Stomach (tissue), 9 donors: ENCODE data around the gene EIF3L. TPM values are rescaled to one million over a fixed set of nuclear protein-coding genes. Genes with fewer than 3 reads are reported as not detected.

Source experiments
- DNase-seq, 2 donors: peaks; one replicate each; pipeline versions ENCODE4 v3.0.0 to v3.0.0-alpha.2; 2013 to 2019
- H3K27ac ChIP-seq, 5 donors: fragments of 200-600 bp in 4 of 5; sonication (generic) in 4 of 5; one replicate each; pipeline ENCODE4 v1.5.1; 2013 to 2019; ENCODE audit warnings: mild to moderate bottlenecking in 1 of 5, moderate library complexity in 1 of 5
- H3K27me3 ChIP-seq, 3 donors: fragments of 200-600 bp; sonication (generic); one replicate each; pipeline ENCODE4 v1.5.1; 2017 to 2019; ENCODE audit warnings: mixed run types in 1 of 3
- H3K36me3 ChIP-seq, 4 donors: fragments of 200-600 bp; sonication (generic); 1 replicate in 3 of 4; 2 replicates in 1 of 4; pipeline ENCODE4 v1.5.1; 2016 to 2019
- H3K4me1 ChIP-seq, 4 donors: fragments of 200-600 bp; sonication (generic); one replicate each; pipeline ENCODE4 v1.5.1; 2016 to 2019
- H3K4me3 ChIP-seq, 4 donors: fragments of 200-600 bp; sonication (generic) in 3 of 4; one replicate each; pipeline ENCODE4 v1.5.1; 2016 to 2019; ENCODE audit warnings: mild to moderate bottlenecking in 1 of 4
- H3K9me3 ChIP-seq, 4 donors: fragments of 200-600 bp; sonication (generic); one replicate each; pipeline ENCODE4 v1.5.1; 2016 to 2019
- CTCF ChIP-seq, 7 experiments: fragments of 450-650 bp in 4 of 7; fragments of 200-600 bp in 3 of 7; sonication (generic) in 3 of 7; IDR thresholded peaks; one replicate each; pipeline ENCODE4 v1.5.1; 2016 to 2019; ENCODE audit warnings: antibody characterized with exemption in 7 of 7, control low read depth in 2 of 7, mild to moderate bottlenecking in 1 of 7
- EP300 ChIP-seq: sonication (generic); formaldehyde crosslinking; IDR thresholded peaks from one replicate; pipeline ENCODE4 v1.6.1; 2017; ENCODE audit warnings: antibody characterized with exemption
- POLR2A ChIP-seq, 4 donors: fragments of 450-650 bp; IDR thresholded peaks; one replicate each; pipeline ENCODE4 v1.6.1; 2016; ENCODE audit warnings: antibody characterized with exemption in 4 of 4, control low read depth in 2 of 4, mild to moderate bottlenecking in 1 of 4, moderate library complexity in 1 of 4
- POLR2AphosphoS5 ChIP-seq, 3 donors: sonication (generic); formaldehyde crosslinking; IDR thresholded peaks; one replicate each; pipeline ENCODE4 v1.6.1; 2016; ENCODE audit warnings: antibody characterized with exemption in 3 of 3
- WGBS, 5 donors: extraction: QIAGEN DNeasy Blood & Tissue Kit in 3 of 5; methylation state at CpG; one replicate each; pipeline versions ENCODE4 v1.1.5 to v1.1.7; 2013 to 2018; 5-methylcytosine and 5-hydroxymethylcytosine counted together
- intact Hi-C: fragments of 100-400 bp; cut with DNase I; formaldehyde crosslinking; loops from one replicate; pipeline ENCODE4 v1.15.1; 2023; ENCODE audit warnings: low total_unique reads
- polyA plus RNA-seq, 3 donors: library from polyadenylated mRNA; stranded (reverse); fragments of 200-250 nt; gene quantifications; one replicate each; pipeline ENCODE4 v1.2.3, GENCODE V29; 2013
- total RNA-seq, 5 donors: library from RNA; depleted of rRNA; stranded (reverse); fragments of >200 nt; gene quantifications; one replicate each; pipeline versions ENCODE4 v1.1.0 to v1.2.3, GENCODE V29; 2014 to 2016
- donor health status: healthy with polysubstance abuse.
- donor health status: Bipolar disorder and iron deficiency.
- donor health status: healthy.

Gene EIF3L
- total and polyA plus RNA-seq, 8 donors: 254 to 657 (median 381) TPM

GRCh38 chr22:37906364-37907008 is 57.3 kb downstream of the EIF3L start:
- Histone ChIP-seq H3K27ac (peak overlapping the region; percentile 86 to 96 (median 93)), H3K4me1 (peaks cover 28 to 73% (median 59%) of the 10 kb centered on the region in 4 donors), H3K4me3 (peak overlapping the region; percentile 67 to 91 (median 80)), H3K36me3 (no peaks in the 10 kb centered on the region), H3K9me3 (no peaks in the 10 kb centered on the region), H3K27me3 (no peaks in the 10 kb centered on the region)
- peak in 1 of 2 donors; percentile 58 for DNase-seq
- TF ChIP-seq POLR2A (IDR thresholded peaks at IDR 0.05) (no peak), POLR2AphosphoS5 (IDR thresholded peaks at IDR 0.05) (no peak), EP300 (no peak), CTCF (IDR thresholded peaks at IDR 0.05) (no peak)
- WGBS, 5 donors: 0 to 1% (median 1%) methylated on average over 8 to 65 of the region's 75 CpGs
- intact Hi-C loops: no loop called here

GRCh38 chr22:37907036-37907954 is 58.1 kb downstream of the EIF3L start:
- WGBS, 5 donors: 28 to 46% (median 31%) methylated on average over 7 to 19 of the region's 19 CpGs
- Histone ChIP-seq H3K9me3 (no peaks in the 10 kb centered on the region), H3K36me3 (peaks cover 3 to 5% (median 4%) of the 10 kb centered on the region in 4 donors), H3K4me3 (peak overlapping the region; percentile 67 to 91 (median 80)), H3K27me3 (no peaks in the 10 kb centered on the region), H3K27ac (peak overlapping the region; percentile 86 to 96 (median 93)), H3K4me1 (peaks cover 28 to 73% (median 61%) of the 10 kb centered on the region in 4 donors)
- intact Hi-C loops: no loop called here
- no peak for DNase-seq
- TF ChIP-seq EP300 (no peak), CTCF (IDR thresholded peaks at IDR 0.05) (no peak), POLR2A (IDR thresholded peaks at IDR 0.05) (no peak), POLR2AphosphoS5 (IDR thresholded peaks at IDR 0.05) (no peak)

- Histone ChIP-seq H3K36me3 (peaks cover 18 to 30% (median 29%) of the 10 kb centered on the region in 4 donors), H3K4me1 (peaks cover 28 to 76% (median 61%) of the 10 kb centered on the region in 4 donors), H3K27me3 (no peaks in the 10 kb centered on the region), H3K4me3 (no peak overlapping the region), H3K27ac (peak overlapping the region in 4 of 5 donors; percentile 11 to 96 (median 83)), H3K9me3 (no peaks in the 10 kb centered on the region)
- intact Hi-C loops: no loop called here
- no peak for DNase-seq
- no peak for TF ChIP-seq EP300
- WGBS, 5 donors: 70 to 90% (median 80%) methylated on average over 7 of the region's 7 CpGs
Observed at GRCh38 chr22:37909766-37910165, 60.5 kb downstream of the EIF3L start.

- Histone ChIP-seq H3K4me1 (peaks cover 16 to 65% (median 50%) of the 10 kb centered on the region in 4 donors), H3K27ac (peak overlapping the region; percentile 55 to 96 (median 73)), H3K27me3 (no peaks in the 10 kb centered on the region), H3K4me3 (peak overlapping the region in 1 of 4 donors; percentile 9), H3K9me3 (no peaks in the 10 kb centered on the region), H3K36me3 (peaks cover 19 to 43% (median 42%) of the 10 kb centered on the region in 4 donors)
- intact Hi-C loops: no loop called here
- WGBS, 5 donors: 40 to 67% (median 46%) methylated on average over 11 to 15 of the region's 15 CpGs
- TF ChIP-seq POLR2AphosphoS5 (IDR thresholded peaks at IDR 0.05) (no peak), CTCF (IDR thresholded peaks at IDR 0.05) (no peak), POLR2A (IDR thresholded peaks at IDR 0.05) (no peak), EP300 (no peak)
- peak in 1 of 2 donors; percentile 58 for DNase-seq
Observed at GRCh38 chr22:37910890-37911672, 61.9 kb downstream of the EIF3L start.
